Left cardiac atrium (tissue), 4 donors: ENCODE data around the gene LDHD. TPM values are rescaled to one million over a fixed set of nuclear protein-coding genes. Genes with fewer than 3 reads are reported as not detected.
A peak's percentile ranks its signal among the peaks of the same experiment; 100 is the strongest.

ENCODE experiments used
- ATAC-seq, 2 donors: fragments of 200-7000 bp; cut with Tn5 transposase; one replicate each; pipeline ENCODE4 v1.9.1; 2020; ENCODE audit warnings: mild to moderate bottlenecking in 2 of 2, moderate library complexity in 2 of 2
- DNase-seq: peaks from one replicate; pipeline ENCODE4 v3.0.0-alpha.2; 2020
- intact Hi-C, 2 donors: fragments of 100-400 bp; cut with DNase I; formaldehyde crosslinking; loops; one replicate each; pipeline versions ENCODE4 v1.14.1 to v1.15.1; 2022 to 2023
- total RNA-seq, 2 donors: library from RNA; stranded (reverse); fragmentation: NEBNext Ultra II Directional; extraction: Animal tissue kit (Norgen Biotek cat#: 25700); gene quantifications; one replicate each; pipeline ENCODE4 v1.2.1, GENCODE V29; 2021
- donor health status: DM: no; HTN: yes; CAD: no.
- donor health status: DM: no; HTN: yes; CAD: no; lungs with severe emphysema.
- donor health status: DM: yes; HTN: yes; CAD: no.
- donor health status: Dilated cardiomyopathy.

The LDHD gene
- total RNA-seq, 2 donors from 2014 or later: 26.6 to 28.5 TPM

- intact Hi-C loops: no loop called here
- ATAC-seq: no peak
- DNase-seq: no peak
Measured at GRCh38 chr16:75088934-75089333, 27.6 kb downstream of the LDHD start.

GRCh38 chr16:75088216-75088615, 28.4 kb downstream of the LDHD start:
- intact Hi-C loops: no loop called here
- no peak for DNase-seq
- peak in 1 of 2 donors; percentile 17 for ATAC-seq

- peak; percentile 85 to 93 for ATAC-seq
- peak; percentile 51 for DNase-seq
- intact Hi-C loops: no loop called here
Measured at GRCh38 chr16:75087375-75087979, 29.1 kb downstream of the LDHD start.

DNA sequence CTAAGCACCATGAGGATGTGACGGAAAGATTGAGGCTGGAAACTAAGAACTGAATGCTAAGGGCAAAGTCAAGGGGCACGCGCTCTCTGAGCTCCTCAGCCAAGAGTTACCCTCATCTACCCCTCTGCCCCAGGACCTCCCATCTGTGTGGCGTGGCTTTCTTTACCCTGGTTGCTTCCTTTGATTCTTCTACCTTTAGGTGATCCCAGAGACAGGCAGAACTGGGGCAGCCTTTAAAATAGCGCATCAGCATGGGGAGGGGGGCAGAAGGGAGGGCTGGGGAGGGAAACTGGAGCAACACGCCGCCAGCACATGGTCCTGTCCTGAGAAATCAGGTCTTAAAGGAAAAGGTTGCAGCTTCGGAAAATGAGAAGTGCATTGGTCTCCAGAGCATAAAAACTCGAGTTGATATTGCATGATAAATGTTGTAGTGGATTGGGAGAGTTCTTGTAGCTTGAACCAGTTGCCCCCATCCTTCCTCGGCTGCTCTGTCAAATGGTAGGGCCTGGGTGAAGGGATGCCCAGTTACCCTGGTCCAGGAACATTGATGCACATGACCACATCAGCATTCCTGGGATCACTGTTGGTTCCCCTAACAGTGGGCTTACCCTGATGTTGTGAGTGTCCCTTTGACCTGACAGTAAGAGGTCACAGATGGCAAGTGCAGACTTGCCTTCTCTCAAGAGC, 29.7 kb downstream of the LDHD start:
- ATAC-seq (no peak), DNase-seq (no peak)
- intact Hi-C loops: no loop called here

DNA sequence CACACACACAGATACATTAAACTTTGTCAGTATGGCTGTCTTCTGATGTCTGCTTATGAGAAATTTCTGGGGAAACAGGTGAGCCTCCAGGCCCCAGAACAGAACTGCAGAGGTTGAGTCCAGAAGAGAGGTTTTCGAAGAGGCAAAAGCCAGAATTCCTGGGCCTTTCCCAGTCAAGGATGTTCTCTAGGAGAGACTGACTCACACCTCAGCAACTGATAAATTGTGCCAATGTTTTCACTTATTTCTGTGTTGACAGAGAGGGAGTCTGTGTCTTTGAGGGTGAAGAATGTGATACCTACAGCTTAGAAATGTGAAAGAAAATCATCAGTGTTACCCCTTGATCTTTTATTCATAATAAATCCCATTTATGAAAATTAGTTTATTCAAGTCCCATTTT, 30.3 kb downstream of the LDHD start:
- DNase-seq (no peak), ATAC-seq (peak in 1 of 2 donors; percentile 60)
- intact Hi-C loops: no loop called here

DNA sequence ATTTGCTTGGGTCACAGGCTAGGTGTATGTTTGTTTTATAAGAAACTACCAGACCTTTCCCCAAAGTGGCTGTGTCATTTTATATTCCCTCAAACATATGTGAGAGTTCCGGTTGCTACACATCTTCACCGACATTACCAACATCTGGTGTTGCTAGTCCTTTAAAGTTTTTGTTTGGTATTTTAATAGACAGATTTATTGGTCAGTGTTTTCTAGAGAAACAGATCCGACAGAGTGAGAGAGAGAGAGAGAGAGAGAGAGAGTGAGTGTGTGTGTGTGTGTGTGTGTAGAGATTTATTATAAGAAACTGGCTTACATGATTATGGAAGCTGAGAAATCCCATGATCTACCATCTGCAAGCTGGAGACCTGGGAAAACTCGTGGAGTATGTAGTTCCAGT, 31.0 kb downstream of the LDHD start:
- intact Hi-C loops: no loop called here
- ATAC-seq: no peak

GRCh38 chr16:75083813-75084212, 32.8 kb downstream of the LDHD start:
- DNase-seq: no peak
- intact Hi-C loops: no loop called here
- ATAC-seq: no peak

More for the DNA sequence above, 31.0 kb downstream of the LDHD start:
- no peak for DNase-seq

DNA sequence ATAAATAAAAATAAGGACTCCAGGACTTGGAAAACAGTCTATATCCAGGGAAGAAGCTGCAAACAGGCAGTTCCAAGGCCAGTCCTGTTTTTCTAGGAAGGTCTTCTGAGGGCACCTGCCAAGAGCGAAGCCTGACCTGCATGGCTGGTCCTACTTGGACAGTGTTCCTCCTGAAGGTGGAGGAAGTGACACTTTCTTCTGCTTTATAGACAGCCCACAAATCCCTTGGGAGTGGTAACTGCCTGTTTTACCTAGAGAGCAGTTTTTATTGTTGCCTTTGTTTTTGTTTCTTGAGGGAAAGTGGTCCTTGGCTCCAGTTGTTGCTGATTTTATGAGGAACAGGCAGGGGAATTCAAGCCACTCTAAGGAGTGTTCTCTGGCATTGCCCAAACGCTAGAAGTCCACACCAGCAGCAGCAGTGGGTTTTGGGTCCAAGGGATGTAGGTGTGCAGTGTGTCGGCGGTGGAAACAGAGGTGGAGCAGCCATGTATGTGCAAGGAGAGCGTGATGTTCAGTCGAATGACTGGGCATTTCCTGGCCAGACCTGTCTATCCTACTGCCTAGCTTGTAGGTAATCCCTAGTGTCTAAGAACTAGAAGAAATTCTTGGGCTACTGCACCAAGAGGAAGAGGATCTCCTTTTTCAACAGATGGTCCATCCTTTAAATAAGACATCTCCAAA, 35.3 kb downstream of the LDHD start:
- intact Hi-C loops: no loop called here
- ATAC-seq (no peak), DNase-seq (no peak)

- DNase-seq: no peak
- intact Hi-C loops: no loop called here
- no peak for ATAC-seq
Measured at GRCh38 chr16:75080205-75081029, 36.2 kb downstream of the LDHD start.

GRCh38 chr16:75079346-75079926, 37.1 kb downstream of the LDHD start:
- intact Hi-C loops: no loop called here
- no peak for DNase-seq
- no peak for ATAC-seq

DNA sequence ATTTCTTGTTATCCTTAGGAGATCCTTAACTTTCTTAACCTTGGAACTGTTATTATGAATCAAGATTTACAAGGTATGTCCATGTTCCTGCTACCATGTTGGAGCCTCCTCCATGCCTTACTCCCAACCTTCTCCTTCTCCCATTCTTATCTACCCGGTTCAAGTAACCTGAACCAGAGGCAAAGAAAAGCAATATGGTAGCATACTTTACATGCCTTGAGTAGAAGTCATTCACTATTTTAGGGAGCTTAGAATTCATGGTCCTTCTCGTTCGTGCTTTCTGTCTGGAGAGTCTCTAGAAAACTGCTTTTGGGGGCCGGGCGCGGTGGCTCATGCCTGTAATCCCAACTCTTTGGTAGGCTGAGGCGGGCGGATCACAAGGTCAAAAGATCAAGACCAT, 37.7 kb downstream of the LDHD start:
- DNase-seq: no peak
- ATAC-seq: no peak

DNA sequence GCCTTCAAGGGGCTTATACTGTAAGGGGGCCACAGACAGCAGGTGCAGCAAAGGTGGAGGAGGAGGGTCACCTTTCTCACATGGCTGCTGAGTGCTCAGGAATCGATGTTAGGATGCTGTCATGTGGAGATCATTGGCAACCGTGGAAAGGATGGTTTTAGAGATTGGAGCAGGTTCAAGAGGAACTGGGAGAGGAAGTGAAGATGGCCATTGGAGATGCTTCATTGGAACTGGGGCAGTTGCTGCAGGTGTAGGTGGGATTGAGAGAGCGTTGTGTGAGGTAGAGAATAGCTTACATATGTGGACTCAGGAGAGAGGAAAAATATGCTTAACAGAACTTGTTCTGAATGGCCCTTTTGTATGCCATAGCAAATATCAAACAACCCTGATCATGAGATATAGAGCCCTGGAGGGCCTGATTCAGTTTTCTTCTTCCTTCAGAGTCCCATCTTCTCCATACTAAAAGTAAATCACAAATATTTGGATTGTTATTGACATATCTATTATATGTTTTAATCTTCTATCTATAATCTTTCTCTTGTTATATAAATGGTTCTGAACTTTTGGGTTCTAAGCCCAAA, 40.8 kb downstream of the LDHD start:
- no peak for DNase-seq
- ATAC-seq: no peak
- intact Hi-C loops: no loop called here

More for the DNA sequence above, 37.7 kb downstream of the LDHD start:
- intact Hi-C loops: no loop called here

- peak; percentile 64 for DNase-seq
- peak; percentile 78 to 79 for ATAC-seq
Measured at GRCh38 chr16:75074920-75075687, 41.5 kb downstream of the LDHD start.

DNA sequence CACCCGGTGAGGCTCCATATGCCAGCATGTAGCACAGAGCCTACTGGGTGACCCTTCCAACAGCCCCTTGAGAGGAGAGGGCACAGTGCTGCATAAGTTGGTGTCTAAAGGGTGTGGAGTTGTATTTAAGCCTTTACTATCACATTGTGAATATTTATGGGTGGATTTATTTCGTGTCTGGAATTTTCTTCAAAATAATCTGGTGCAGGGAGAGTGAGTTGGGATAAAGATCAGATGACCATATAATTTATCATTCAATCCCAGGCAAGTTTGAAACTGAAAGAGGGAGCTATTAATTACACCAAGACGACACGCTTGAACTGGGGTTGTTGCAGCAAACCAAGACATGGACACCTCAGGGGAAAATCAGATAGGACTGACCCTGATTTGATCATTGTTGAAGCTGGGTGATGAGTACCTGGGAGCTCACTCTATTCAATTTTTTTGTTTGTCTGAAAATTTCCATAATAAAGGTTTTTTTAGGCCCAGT, 42.2 kb downstream of the LDHD start:
- ATAC-seq (no peak), DNase-seq (no peak)
- intact Hi-C loops: no loop called here

More at GRCh38 chr16:75074920-75075687, 41.5 kb downstream of the LDHD start:
- intact Hi-C loops: no loop called here

- intact Hi-C loops: no loop called here
Measured at GRCh38 chr16:75073545-75074303, 42.9 kb downstream of the LDHD start.

GRCh38 chr16:75072239-75072947, 44.2 kb downstream of the LDHD start:
- intact Hi-C loops: no loop called here
- DNase-seq: no peak
- no peak for ATAC-seq

More at GRCh38 chr16:75073545-75074303, 42.9 kb downstream of the LDHD start:
- no peak for DNase-seq
- ATAC-seq: no peak

GRCh38 chr16:75071621-75072020, 45.0 kb downstream of the LDHD start:
- intact Hi-C loops: no loop called here
- no peak for DNase-seq
- ATAC-seq: no peak
